IPS-18a (cell line): Measurements from ENCODE around the gene TMEM106C.

ENCODE experiments used
- H3K27ac ChIP-seq: one replicate; pipeline ENCODE4 v1.5.1; 2013; ENCODE audit warnings: low read length
- H3K27me3 ChIP-seq: one replicate; pipeline ENCODE4 v1.6.1; 2013; ENCODE audit warnings: mild to moderate bottlenecking, low read length; ENCODE audit not compliant: control insufficient read depth, insufficient read depth
- H3K36me3 ChIP-seq: one replicate; pipeline ENCODE4 v1.6.1; 2013; ENCODE audit warnings: low read depth, low read length; ENCODE audit not compliant: control insufficient read depth
- H3K4me1 ChIP-seq: one replicate; pipeline ENCODE4 v1.6.1; 2013; ENCODE audit warnings: low read depth, low read length; ENCODE audit not compliant: control insufficient read depth
- H3K4me3 ChIP-seq: one replicate; pipeline ENCODE4 v1.5.1; 2013; ENCODE audit warnings: low read length
- H3K9ac ChIP-seq: one replicate; pipeline ENCODE4 v1.6.1; 2013; ENCODE audit warnings: mild to moderate bottlenecking, low read length, moderate library complexity
- H3K9me3 ChIP-seq: one replicate; pipeline ENCODE4 v1.6.1; 2013; ENCODE audit warnings: low read depth, low read length; ENCODE audit not compliant: control insufficient read depth

TMEM106C gene

GRCh38 chr12:47990351-47991105, 27.1 kb downstream of the TMEM106C start:
- Histone ChIP-seq H3K27me3 (peaks cover 14% of the 10 kb centered on the region), H3K9ac (no peak overlapping the region), H3K36me3 (no peaks in the 10 kb centered on the region), H3K4me1 (no peaks in the 10 kb centered on the region), H3K4me3 (no peak overlapping the region), H3K9me3 (no peaks in the 10 kb centered on the region), H3K27ac (no peak overlapping the region)

GRCh38 chr12:47991106-47992061, 28.0 kb downstream of the TMEM106C start:
- Histone ChIP-seq H3K27me3 (peaks cover 17% of the 10 kb centered on the region), H3K9ac (no peak overlapping the region), H3K4me3 (no peak overlapping the region), H3K36me3 (no peaks in the 10 kb centered on the region), H3K4me1 (no peaks in the 10 kb centered on the region), H3K27ac (no peak overlapping the region), H3K9me3 (no peaks in the 10 kb centered on the region)

- no peak overlapping the region for H3K4me3 ChIP-seq
- H3K4me1 ChIP-seq, result no peaks in the 10 kb centered on the region
- H3K27ac ChIP-seq, result no peak overlapping the region
- H3K9ac ChIP-seq, result no peak overlapping the region
- H3K9me3 ChIP-seq, result no peaks in the 10 kb centered on the region
- no peaks in the 10 kb centered on the region for H3K36me3 ChIP-seq
- H3K27me3 ChIP-seq, result peaks cover 31% of the 10 kb centered on the region
Measured at GRCh38 chr12:47992776-47993175, 29.4 kb downstream of the TMEM106C start.

GRCh38 chr12:47993491-47993890, 30.1 kb downstream of the TMEM106C start:
- Histone ChIP-seq H3K4me3 (no peak overlapping the region), H3K27ac (no peak overlapping the region), H3K4me1 (no peaks in the 10 kb centered on the region), H3K9me3 (no peaks in the 10 kb centered on the region), H3K9ac (no peak overlapping the region), H3K27me3 (peaks cover 38% of the 10 kb centered on the region), H3K36me3 (no peaks in the 10 kb centered on the region)

GRCh38 chr12:47995981-47996401, 32.6 kb downstream of the TMEM106C start:
- no peaks in the 10 kb centered on the region for H3K36me3 ChIP-seq
- H3K9ac ChIP-seq, result no peak overlapping the region
- peaks cover 53% of the 10 kb centered on the region for H3K27me3 ChIP-seq
- no peak overlapping the region for H3K4me3 ChIP-seq
- H3K9me3 ChIP-seq, result no peaks in the 10 kb centered on the region
- H3K27ac ChIP-seq, result no peak overlapping the region
- peaks cover 7% of the 10 kb centered on the region for H3K4me1 ChIP-seq

- Histone ChIP-seq H3K9ac (no peak overlapping the region), H3K9me3 (no peaks in the 10 kb centered on the region), H3K4me3 (no peak overlapping the region), H3K27me3 (peaks cover 66% of the 10 kb centered on the region), H3K36me3 (no peaks in the 10 kb centered on the region), H3K27ac (no peak overlapping the region), H3K4me1 (peaks cover 13% of the 10 kb centered on the region)
Measured at GRCh38 chr12:47997321-47997720, 33.9 kb downstream of the TMEM106C start.

- Histone ChIP-seq H3K27me3 (peaks cover 87% of the 10 kb centered on the region), H3K9ac (no peak overlapping the region), H3K27ac (no peak overlapping the region), H3K4me1 (peaks cover 30% of the 10 kb centered on the region), H3K9me3 (no peaks in the 10 kb centered on the region), H3K36me3 (no peaks in the 10 kb centered on the region), H3K4me3 (no peak overlapping the region)
Measured at GRCh38 chr12:47999816-48000215, 36.4 kb downstream of the TMEM106C start.

- H3K9ac ChIP-seq, result no peak overlapping the region
- no peak overlapping the region for H3K27ac ChIP-seq
- no peaks in the 10 kb centered on the region for H3K36me3 ChIP-seq
- no peaks in the 10 kb centered on the region for H3K9me3 ChIP-seq
- H3K27me3 ChIP-seq, result peaks cover 99% of the 10 kb centered on the region
- H3K4me3 ChIP-seq, result peak overlapping the region; percentile 66
- peaks cover 33% of the 10 kb centered on the region for H3K4me1 ChIP-seq
Measured at GRCh38 chr12:48000878-48001504, 37.6 kb downstream of the TMEM106C start.

GRCh38 chr12:48001505-48002413, 38.4 kb downstream of the TMEM106C start:
- H3K9ac ChIP-seq, result no peak overlapping the region
- H3K4me3 ChIP-seq, result peak overlapping the region; percentile 66
- no peaks in the 10 kb centered on the region for H3K36me3 ChIP-seq
- H3K27me3 ChIP-seq, result peaks cover 100% of the 10 kb centered on the region
- no peak overlapping the region for H3K27ac ChIP-seq
- peaks cover 33% of the 10 kb centered on the region for H3K4me1 ChIP-seq
- no peaks in the 10 kb centered on the region for H3K9me3 ChIP-seq

GRCh38 chr12:48002414-48002730, 39.0 kb downstream of the TMEM106C start:
- Histone ChIP-seq H3K36me3 (no peaks in the 10 kb centered on the region), H3K27me3 (peaks cover 100% of the 10 kb centered on the region), H3K4me3 (peak overlapping the region; percentile 66), H3K27ac (no peak overlapping the region), H3K9ac (no peak overlapping the region), H3K4me1 (peaks cover 33% of the 10 kb centered on the region), H3K9me3 (no peaks in the 10 kb centered on the region)
